Left kidney (tissue), 2 donors: ENCODE results near the gene WNT4. TPM values are rescaled to one million over a fixed set of nuclear protein-coding genes. Genes with fewer than 3 reads are reported as not detected.

Experiments
- DNase-seq: peaks from one replicate; pipeline ENCODE4 v3.0.0-alpha.2; 2013
- polyA plus RNA-seq: library from polyadenylated mRNA; unstranded; fragments of 120-200 nt; gene quantifications from one replicate; pipeline ENCODE4 v1.2.1, GENCODE V29; 2013; ENCODE audit not compliant: insufficient read length

The WNT4 gene
- polyA plus RNA-seq, 1 donor: 6.7 TPM

GRCh38 chr1:22077728-22078127 is 65.2 kb downstream of the WNT4 start:
- no peak for DNase-seq

- no peak for DNase-seq
Measured at GRCh38 chr1:22076346-22076745, 66.6 kb downstream of the WNT4 start.

GRCh38 chr1:22075718-22076117 is 67.2 kb downstream of the WNT4 start:
- DNase-seq: no peak

DNA sequence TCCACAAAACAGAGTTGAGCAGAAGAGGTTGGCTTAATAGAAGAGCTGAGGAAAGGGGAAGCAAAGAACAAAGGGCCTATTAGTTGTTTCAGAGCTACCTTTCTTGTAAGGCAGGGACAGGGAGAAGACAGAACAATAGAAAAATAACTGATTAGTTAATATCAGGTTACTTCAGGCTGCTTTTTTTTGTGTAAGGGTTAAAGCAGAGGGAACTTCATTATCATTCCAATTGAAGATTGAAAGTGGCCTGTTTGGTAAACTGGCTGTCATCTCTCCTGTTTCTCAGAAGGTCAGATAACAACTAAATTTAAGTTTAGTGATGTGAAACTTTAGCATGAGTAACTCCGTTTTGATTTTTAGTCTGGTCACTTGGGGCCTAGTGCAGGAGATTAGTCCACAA is 68.1 kb downstream of the WNT4 start:
- DNase-seq: no peak

GRCh38 chr1:22071511-22071910 is 71.4 kb downstream of the WNT4 start:
- DNase-seq: no peak

Other genes starting within 250 kb of the WNT4 start
- 154 TPM for gene HSPG2, start 205.8 kb downstream of the WNT4 start, polyA plus RNA-seq
- 0.38 TPM for gene CELA3B, start 166.1 kb downstream of the WNT4 start, polyA plus RNA-seq
- gene CELA3A, start 141.4 kb downstream of the WNT4 start, polyA plus RNA-seq: not detected
- gene CDC42, start 90.4 kb downstream of the WNT4 start, polyA plus RNA-seq: 393 TPM